ENCODE results near the gene SNX30. TPM values are rescaled to one million over a fixed set of nuclear protein-coding genes. Genes with fewer than 3 reads are reported as not detected.

SNX30 gene
- total and polyA plus RNA-seq, 2 experiments from 2014 or later = 8.5 to 26.7 TPM

GRCh38 chr9:112728401-112728800, 22.2 kb upstream of the SNX30 start:
- no peaks in the 10 kb centered on the region for H3K79me2 ChIP-seq (ENCODE audit: insufficient read depth)
- H3K4me3 ChIP-seq = no peak overlapping the region
- no peak overlapping the region for H2AFZ ChIP-seq
- no peaks in the 10 kb centered on the region for H3K4me1 ChIP-seq (ENCODE audit: insufficient read depth)
- H3K4me2 ChIP-seq (ENCODE audit: unreplicated experiment) = no peak overlapping the region
- DNase-seq = no peak
- no peaks in the 10 kb centered on the region for H3K9me2 ChIP-seq (ENCODE audit: insufficient read depth)
- 76 to 90% methylated on average over 2 of the region's 2 CpGs for WGBS, 2 experiments (ENCODE audit: low coverage in 1 of 2, low lambda C conversion rate in 2 of 2, missing lambda C conversion rate in 2 of 2)
- no peaks in the 10 kb centered on the region for H3K9me3 ChIP-seq (ENCODE audit: low read depth)
- TF ChIP-seq EZH2 (IDR thresholded peaks at IDR 0.05; ENCODE audit: insufficient read depth, poor library complexity, severe bottlenecking) (no peak), EZH2phosphoT487 (IDR thresholded peaks at IDR 0.05; ENCODE audit: insufficient read depth, low read depth) (no peak)
- no peak overlapping the region for H3K27ac ChIP-seq
- H4K20me1 ChIP-seq (ENCODE audit: insufficient read depth) = no peaks in the 10 kb centered on the region
- H3F3A ChIP-seq (ENCODE audit: insufficient read depth) = no peaks in the 10 kb centered on the region
- no peaks in the 10 kb centered on the region for H3K36me3 ChIP-seq (ENCODE audit: low read depth)
- H3K27me3 ChIP-seq (replicated peaks; ENCODE audit: insufficient read depth) = no peaks in the 10 kb centered on the region
- in situ Hi-C loops (cut with MboI) = no loop called here
- H3K9ac ChIP-seq = no peak overlapping the region

GRCh38 chr9:112731971-112732370, 18.6 kb upstream of the SNX30 start:
- Histone ChIP-seq H3K9me2 (ENCODE audit: insufficient read depth) (no peaks in the 10 kb centered on the region), H3K9ac (no peak overlapping the region), H2AFZ (no peak overlapping the region), H3K79me2 (ENCODE audit: insufficient read depth) (no peaks in the 10 kb centered on the region), H4K20me1 (ENCODE audit: insufficient read depth) (no peaks in the 10 kb centered on the region), H3K27me3 (replicated peaks; ENCODE audit: insufficient read depth) (no peaks in the 10 kb centered on the region), H3F3A (ENCODE audit: insufficient read depth) (no peaks in the 10 kb centered on the region), H3K36me3 (ENCODE audit: low read depth) (no peaks in the 10 kb centered on the region), H3K4me2 (ENCODE audit: unreplicated experiment) (no peak overlapping the region), H3K9me3 (ENCODE audit: low read depth) (no peaks in the 10 kb centered on the region), H3K27ac (no peak overlapping the region), H3K4me1 (ENCODE audit: insufficient read depth) (no peaks in the 10 kb centered on the region), H3K4me3 (no peak overlapping the region)
- 78 to 83% methylated on average over 7 of the region's 7 CpGs for WGBS, 2 experiments (ENCODE audit: low coverage in 1 of 2, low lambda C conversion rate in 2 of 2, missing lambda C conversion rate in 2 of 2)
- no peak for TF ChIP-seq EZH2 (IDR thresholded peaks at IDR 0.05; ENCODE audit: insufficient read depth, poor library complexity, severe bottlenecking)
- TF ChIP-seq EZH2phosphoT487 (IDR thresholded peaks at IDR 0.05; ENCODE audit: insufficient read depth, low read depth) = no peak
- no peak for DNase-seq
- in situ Hi-C loops (cut with MboI) = no loop called here

DNA sequence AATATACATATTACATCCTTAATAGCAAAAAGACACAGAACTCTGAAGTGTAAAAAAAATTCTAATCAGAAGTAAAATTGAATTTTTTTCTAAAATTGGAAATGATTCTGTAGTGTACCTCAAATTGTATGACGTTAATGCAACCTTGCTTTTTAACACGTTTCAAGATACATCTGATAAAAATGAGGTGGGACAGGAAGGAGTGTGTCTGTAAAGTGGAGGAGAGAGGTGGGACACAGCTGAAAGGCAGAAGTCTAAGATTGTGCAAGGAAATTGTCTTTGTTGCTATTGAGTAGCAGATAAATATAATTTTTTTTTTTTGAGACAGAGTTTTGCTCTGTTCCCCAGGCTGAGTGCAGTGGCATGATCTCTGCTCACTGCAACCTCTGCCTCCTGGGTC, 15.7 kb upstream of the SNX30 start:
- no peak overlapping the region for H3K4me3 ChIP-seq
- TF ChIP-seq EZH2 (IDR thresholded peaks at IDR 0.05; ENCODE audit: insufficient read depth, poor library complexity, severe bottlenecking) (no peak), EZH2phosphoT487 (IDR thresholded peaks at IDR 0.05; ENCODE audit: insufficient read depth, low read depth) (no peak)
- H3K4me1 ChIP-seq (ENCODE audit: insufficient read depth) = no peaks in the 10 kb centered on the region
- no peaks in the 10 kb centered on the region for H3K36me3 ChIP-seq (ENCODE audit: low read depth)
- no peaks in the 10 kb centered on the region for H3K9me3 ChIP-seq (ENCODE audit: low read depth)
- no peaks in the 10 kb centered on the region for H3K79me2 ChIP-seq (ENCODE audit: insufficient read depth)
- no peak overlapping the region for H2AFZ ChIP-seq
- H3K9me2 ChIP-seq (ENCODE audit: insufficient read depth) = no peaks in the 10 kb centered on the region
- no peak for DNase-seq
- H4K20me1 ChIP-seq (ENCODE audit: insufficient read depth) = no peaks in the 10 kb centered on the region
- in situ Hi-C loops (cut with MboI) = no loop called here
- H3F3A ChIP-seq (ENCODE audit: insufficient read depth) = no peaks in the 10 kb centered on the region
- no peaks in the 10 kb centered on the region for H3K27me3 ChIP-seq (replicated peaks; ENCODE audit: insufficient read depth)
- no peak overlapping the region for H3K27ac ChIP-seq
- 75 to 78% methylated on average over 2 of the region's 2 CpGs for WGBS, 2 experiments (ENCODE audit: low coverage in 1 of 2, low lambda C conversion rate in 2 of 2, missing lambda C conversion rate in 2 of 2)
- H3K4me2 ChIP-seq (ENCODE audit: unreplicated experiment) = no peak overlapping the region
- no peak overlapping the region for H3K9ac ChIP-seq

DNA sequence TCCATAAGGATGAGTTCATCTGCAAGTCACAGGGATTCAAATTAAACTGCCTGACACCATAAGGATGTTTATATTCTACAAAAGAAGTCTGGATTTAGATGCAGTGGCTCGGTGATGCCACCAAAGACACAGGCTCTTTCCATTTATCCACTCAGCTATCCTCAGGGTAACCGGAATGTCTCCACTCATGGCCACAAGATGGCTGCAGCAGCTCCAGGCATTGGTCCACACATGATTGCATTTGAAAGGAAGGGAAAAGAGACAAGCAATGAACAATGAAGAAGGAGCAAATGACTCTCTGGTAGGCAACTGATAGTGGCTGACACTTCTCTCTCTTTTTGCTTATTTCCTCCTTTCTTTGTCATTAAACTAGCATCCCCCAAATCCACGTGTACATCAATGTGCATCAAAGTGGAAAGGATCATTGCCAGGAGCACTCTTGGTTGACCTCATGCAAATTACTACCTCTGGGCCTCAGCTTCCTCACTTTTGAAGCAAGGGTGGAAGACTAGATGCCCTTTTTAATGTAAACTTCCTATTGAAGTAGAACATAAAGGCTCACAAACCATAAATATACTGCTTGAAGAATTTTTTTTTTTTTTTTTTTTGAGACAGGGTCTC, 7.2 kb upstream of the SNX30 start:
- Histone ChIP-seq H3K36me3 (ENCODE audit: low read depth) (no peaks in the 10 kb centered on the region), H4K20me1 (ENCODE audit: insufficient read depth) (no peaks in the 10 kb centered on the region), H3K27ac (no peak overlapping the region), H3K9ac (no peak overlapping the region), H3K27me3 (replicated peaks; ENCODE audit: insufficient read depth) (no peaks in the 10 kb centered on the region), H3F3A (ENCODE audit: insufficient read depth) (no peaks in the 10 kb centered on the region), H3K79me2 (ENCODE audit: insufficient read depth) (no peaks in the 10 kb centered on the region), H3K4me3 (no peak overlapping the region), H3K4me2 (ENCODE audit: unreplicated experiment) (no peak overlapping the region), H2AFZ (no peak overlapping the region), H3K9me2 (ENCODE audit: insufficient read depth) (no peaks in the 10 kb centered on the region), H3K9me3 (ENCODE audit: low read depth) (no peaks in the 10 kb centered on the region), H3K4me1 (ENCODE audit: insufficient read depth) (no peaks in the 10 kb centered on the region)
- TF ChIP-seq EZH2phosphoT487 (IDR thresholded peaks at IDR 0.05; ENCODE audit: insufficient read depth, low read depth) (no peak), EZH2 (IDR thresholded peaks at IDR 0.05; ENCODE audit: insufficient read depth, poor library complexity, severe bottlenecking) (no peak)
- peak; percentile 24 for DNase-seq
- in situ Hi-C loops (cut with MboI) = no loop called here
- WGBS, 2 experiments (ENCODE audit: low coverage in 1 of 2, low lambda C conversion rate in 2 of 2, missing lambda C conversion rate in 2 of 2) = 73 to 81% methylated on average over 3 of the region's 3 CpGs
